GM10248 (cell line): Measurements from ENCODE around the gene PDE3A.

Experiments used
- CTCF ChIA-PET: fragments of 300-600 bp; sonication (Branson Sonifier 250); formaldehyde crosslinking; extraction: SDS; loops from one replicate; lab custom pipeline; 2021; ENCODE audit warnings: antibody characterized with exemption; lab: Yijun Ruan, JAX
- POLR2A ChIA-PET: fragments of 350-650 bp; sonication (Branson Sonifier 250); formaldehyde crosslinking; extraction: SDS; loops from one replicate; lab custom pipeline; 2020; ENCODE audit warnings: antibody characterized with exemption; lab: Yijun Ruan, JAX
- DNase-seq: peaks from one replicate; pipeline ENCODE4 v3.0.0; 2012; ENCODE audit errors: extremely low spot score
- CTCF ChIP-seq: IDR thresholded peaks from 2 replicates; pipeline ENCODE4 v1.5.1; 2012; ENCODE audit warnings: mild to moderate bottlenecking, low read depth; ENCODE audit errors: extremely low read depth, missing control alignments, control extremely low read depth

The PDE3A gene

GRCh38 chr12:20555015-20555414, 186.7 kb downstream of the PDE3A start:
- DNase-seq, result no peak
- CTCF ChIA-PET, result no interaction called here
- POLR2A ChIA-PET, result no interaction called here
- TF ChIP-seq CTCF, result no peak

- TF ChIP-seq CTCF, result no peak
- POLR2A ChIA-PET, result no interaction called here
- no peak for DNase-seq
- CTCF ChIA-PET, result interaction anchor here (1.2 to 2.4 kb wide), 2 partner anchors 15 to 31 kb away, joined by 3 to 8 read pairs; no protein-coding TSS in a partner anchor
Measured at GRCh38 chr12:20555771-20556170, 187.4 kb downstream of the PDE3A start.

GRCh38 chr12:20557096-20557495, 188.8 kb downstream of the PDE3A start:
- TF ChIP-seq CTCF, result no peak
- ChIA-PET POLR2A (no interaction called here), CTCF (interaction anchor here (0.6 to 2.4 kb wide), 3 partner anchors 10 to 39 kb away, joined by 3 to 8 read pairs (median 5); no protein-coding TSS in a partner anchor)
- no peak for DNase-seq

GRCh38 chr12:20560935-20561334, 192.6 kb downstream of the PDE3A start:
- ChIA-PET POLR2A (no interaction called here), CTCF (interaction anchor here (1.3 to 1.9 kb wide), 2 partner anchors 14 to 71 kb away, joined by 3 to 5 read pairs; no protein-coding TSS in a partner anchor)
- TF ChIP-seq CTCF, result no peak
- DNase-seq, result no peak

GRCh38 chr12:20561871-20562270, 193.5 kb downstream of the PDE3A start:
- DNase-seq, result no peak
- CTCF ChIA-PET, result no interaction called here

GRCh38 chr12:20567413-20567812, 199.1 kb downstream of the PDE3A start:
- CTCF ChIA-PET, result no interaction called here
- POLR2A ChIA-PET, result no interaction called here
- DNase-seq, result no peak
- no peak for TF ChIP-seq CTCF

More at GRCh38 chr12:20561871-20562270, 193.5 kb downstream of the PDE3A start:
- TF ChIP-seq CTCF, result no peak
- POLR2A ChIA-PET, result no interaction called here
